ENCODE data around the gene SLC15A3.

Gene SLC15A3

GRCh38 chr11:60951904-60952741, at the start of gene SLC15A3:
Gene SLC15A3, minus strand, starts transcription at chr11:60952176. Its CDS starts 625 bp downstream, at chr11:60951551.
- peaks cover 8% of the 10 kb centered on the region for H3K27me3 Mint-ChIP-seq
- peaks cover 34% of the 10 kb centered on the region for H3K4me1 Mint-ChIP-seq
- ATAC-seq (peak; percentile 84), DNase-seq (peak; percentile 39 to 51)
- H3K4me3 Mint-ChIP-seq: peak within 1 kb of the TSS; percentile 83 to 87
- H3K27ac Mint-ChIP-seq: peak within 1 kb of the TSS; percentile 81 to 96
- no peaks in the 10 kb centered on the region for H3K9me3 Mint-ChIP-seq

- Mint-ChIP-seq H3K27me3 (no peaks in the 10 kb centered on the region), H3K4me3 (no peak overlapping the region), H3K27ac (peak overlapping the region in 1 of 2 donors; percentile 63)
Measured at GRCh38 chr11:61000426-61000825, 48.5 kb upstream of the SLC15A3 start.

GRCh38 chr11:60996381-60997138, 44.6 kb upstream of the SLC15A3 start:
- H3K27ac Mint-ChIP-seq: peak overlapping the region; percentile 34 to 69
- no peak for ATAC-seq

More at GRCh38 chr11:61000426-61000825, 48.5 kb upstream of the SLC15A3 start:
- DNase-seq: no peak
- Mint-ChIP-seq H3K4me1 (peaks cover 77% of the 10 kb centered on the region), H3K9me3 (no peaks in the 10 kb centered on the region)
- ATAC-seq: no peak

GRCh38 chr11:60995798-60996197, 43.8 kb upstream of the SLC15A3 start:
- H3K4me1 Mint-ChIP-seq: peaks cover 78% of the 10 kb centered on the region
- no peaks in the 10 kb centered on the region for H3K27me3 Mint-ChIP-seq
- H3K9me3 Mint-ChIP-seq: no peaks in the 10 kb centered on the region
- no peak for ATAC-seq
- DNase-seq: no peak
- H3K4me3 Mint-ChIP-seq: no peak overlapping the region
- H3K27ac Mint-ChIP-seq: peak overlapping the region in 1 of 2 donors; percentile 94

More at GRCh38 chr11:60996381-60997138, 44.6 kb upstream of the SLC15A3 start:
- Mint-ChIP-seq H3K4me1 (peaks cover 74% of the 10 kb centered on the region), H3K9me3 (no peaks in the 10 kb centered on the region), H3K27me3 (no peaks in the 10 kb centered on the region), H3K4me3 (peak overlapping the region in 1 of 2 donors; percentile 5)
- no peak for DNase-seq

GRCh38 chr11:60994541-60995080, 42.6 kb upstream of the SLC15A3 start:
- Mint-ChIP-seq H3K4me3 (peak overlapping the region; percentile 70 to 85), H3K27me3 (no peaks in the 10 kb centered on the region), H3K9me3 (no peaks in the 10 kb centered on the region), H3K27ac (peak overlapping the region; percentile 94), H3K4me1 (peaks cover 80% of the 10 kb centered on the region)
- ATAC-seq: peak; percentile 85
- DNase-seq: no peak

GRCh38 chr11:60993615-60994014, 41.6 kb upstream of the SLC15A3 start:
- Mint-ChIP-seq H3K9me3 (no peaks in the 10 kb centered on the region), H3K4me1 (peaks cover 88% of the 10 kb centered on the region), H3K4me3 (peak overlapping the region; percentile 70 to 85), H3K27ac (peak overlapping the region; percentile 45 to 63), H3K27me3 (no peaks in the 10 kb centered on the region)
- DNase-seq (no peak), ATAC-seq (peak; percentile 43)

- peaks cover 88% of the 10 kb centered on the region for H3K4me1 Mint-ChIP-seq
- H3K27me3 Mint-ChIP-seq: no peaks in the 10 kb centered on the region
- DNase-seq: no peak
- peak overlapping the region in 1 of 2 donors; percentile 72 for H3K27ac Mint-ChIP-seq
- no peaks in the 10 kb centered on the region for H3K9me3 Mint-ChIP-seq
- peak overlapping the region; percentile 51 to 85 for H3K4me3 Mint-ChIP-seq
- ATAC-seq: no peak
Measured at GRCh38 chr11:60992842-60993409, 41.0 kb upstream of the SLC15A3 start.

GRCh38 chr11:60991457-60991856, 39.5 kb upstream of the SLC15A3 start:
- Mint-ChIP-seq H3K4me1 (peaks cover 94% of the 10 kb centered on the region), H3K27ac (peak overlapping the region in 1 of 2 donors; percentile 72), H3K4me3 (peak overlapping the region; percentile 36 to 58), H3K9me3 (no peaks in the 10 kb centered on the region), H3K27me3 (no peaks in the 10 kb centered on the region)
- DNase-seq (no peak), ATAC-seq (no peak)

- DNase-seq: no peak
- Mint-ChIP-seq H3K9me3 (no peaks in the 10 kb centered on the region), H3K4me1 (peaks cover 94% of the 10 kb centered on the region), H3K27me3 (no peaks in the 10 kb centered on the region), H3K27ac (peak overlapping the region; percentile 38 to 79), H3K4me3 (peak overlapping the region; percentile 75 to 79)
- no peak for ATAC-seq
Measured at GRCh38 chr11:60989093-60989650, 37.2 kb upstream of the SLC15A3 start.

- no peaks in the 10 kb centered on the region for H3K9me3 Mint-ChIP-seq
- peak overlapping the region; percentile 75 to 79 for H3K4me3 Mint-ChIP-seq
- ATAC-seq (no peak), DNase-seq (no peak)
- H3K27me3 Mint-ChIP-seq: no peaks in the 10 kb centered on the region
- H3K27ac Mint-ChIP-seq: peak overlapping the region; percentile 79 to 83
- peaks cover 94% of the 10 kb centered on the region for H3K4me1 Mint-ChIP-seq
Measured at GRCh38 chr11:60988658-60989057, 36.7 kb upstream of the SLC15A3 start.

- H3K9me3 Mint-ChIP-seq: no peaks in the 10 kb centered on the region
- H3K27ac Mint-ChIP-seq: peak overlapping the region; percentile 95 to 99
- peak overlapping the region; percentile 75 to 79 for H3K4me3 Mint-ChIP-seq
- DNase-seq (peak in 1 of 2 donors; percentile 66), ATAC-seq (peak; percentile 44)
- H3K4me1 Mint-ChIP-seq: peaks cover 94% of the 10 kb centered on the region
- H3K27me3 Mint-ChIP-seq: no peaks in the 10 kb centered on the region
Measured at GRCh38 chr11:60987577-60988277, 35.8 kb upstream of the SLC15A3 start.

GRCh38 chr11:60985991-60986915, 34.3 kb upstream of the SLC15A3 start:
- no peaks in the 10 kb centered on the region for H3K9me3 Mint-ChIP-seq
- peak; percentile 87 to 96 for DNase-seq

GRCh38 chr11:60985501-60985900, 33.5 kb upstream of the SLC15A3 start:
- Mint-ChIP-seq H3K4me1 (peaks cover 97% of the 10 kb centered on the region), H3K27ac (peak overlapping the region; percentile 95 to 99), H3K27me3 (no peaks in the 10 kb centered on the region), H3K9me3 (no peaks in the 10 kb centered on the region), H3K4me3 (peak overlapping the region; percentile 75 to 79)
- DNase-seq (no peak), ATAC-seq (no peak)

More at GRCh38 chr11:60985991-60986915, 34.3 kb upstream of the SLC15A3 start:
- H3K4me1 Mint-ChIP-seq: peaks cover 97% of the 10 kb centered on the region
- H3K27ac Mint-ChIP-seq: peak overlapping the region; percentile 95 to 99
- no peaks in the 10 kb centered on the region for H3K27me3 Mint-ChIP-seq
- peak; percentile 93 for ATAC-seq
- H3K4me3 Mint-ChIP-seq: peak overlapping the region; percentile 75 to 79
